ENCODE results near the gene HNRNPU.
A peak's percentile ranks its signal among the peaks of the same experiment; 100 is the strongest.

The HNRNPU gene

GRCh38 chr1:244863491-244864252 is 671 bp downstream of the HNRNPU start:
- H3K4me3 ChIP-seq (ENCODE audit: low read depth, low read length) = peak overlapping the region; percentile 68
- no peak for DNase-seq (ENCODE audit: low read depth)
- TF ChIP-seq CTCF (IDR thresholded peaks at IDR 0.05; ENCODE audit: insufficient read depth, low read depth, low read length, missing control alignments) = no peak

- no peak for TF ChIP-seq CTCF (IDR thresholded peaks at IDR 0.05; ENCODE audit: insufficient read depth, low read depth, low read length, missing control alignments)
- H3K4me3 ChIP-seq (ENCODE audit: low read depth, low read length) = peak overlapping the region; percentile 76
- peak; percentile 97 for DNase-seq (ENCODE audit: low read depth)
Measured at GRCh38 chr1:244862699-244863490, 1.4 kb downstream of the HNRNPU start.

GRCh38 chr1:244862354-244862698 is 2.0 kb downstream of the HNRNPU start:
- TF ChIP-seq CTCF (IDR thresholded peaks at IDR 0.05; ENCODE audit: insufficient read depth, low read depth, low read length, missing control alignments) = no peak
- peak; percentile 35 for DNase-seq (ENCODE audit: low read depth)
- peak overlapping the region; percentile 76 for H3K4me3 ChIP-seq (ENCODE audit: low read depth, low read length)

DNA sequence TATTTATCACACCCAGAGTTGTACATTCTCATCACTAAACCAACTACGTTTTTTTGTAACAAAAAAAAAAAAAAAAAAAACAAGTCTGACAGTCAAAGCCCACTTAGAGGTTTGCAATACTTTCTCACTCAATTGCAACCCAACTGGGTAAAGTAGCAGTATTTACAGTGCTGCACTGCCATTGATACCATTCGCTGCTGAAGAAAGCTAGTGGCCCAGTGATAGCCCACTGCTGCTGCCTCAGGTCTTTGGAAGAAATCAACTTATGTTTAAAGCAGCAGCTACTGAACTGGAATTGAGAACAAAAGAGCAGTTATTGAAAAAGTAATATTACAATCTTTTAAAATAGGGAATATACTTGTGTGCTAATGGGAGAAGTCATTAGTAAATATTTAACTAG is 2.7 kb downstream of the HNRNPU start:
- TF ChIP-seq CTCF (IDR thresholded peaks at IDR 0.05; ENCODE audit: insufficient read depth, low read depth, low read length, missing control alignments) = no peak
- DNase-seq (ENCODE audit: low read depth) = no peak
- peak overlapping the region; percentile 76 for H3K4me3 ChIP-seq (ENCODE audit: low read depth, low read length)

- peak overlapping the region; percentile 76 for H3K4me3 ChIP-seq (ENCODE audit: low read depth, low read length)
- no peak for TF ChIP-seq CTCF (IDR thresholded peaks at IDR 0.05; ENCODE audit: insufficient read depth, low read depth, low read length, missing control alignments)
- no peak for DNase-seq (ENCODE audit: low read depth)
Measured at GRCh38 chr1:244860914-244861610, 3.3 kb downstream of the HNRNPU start.

DNA sequence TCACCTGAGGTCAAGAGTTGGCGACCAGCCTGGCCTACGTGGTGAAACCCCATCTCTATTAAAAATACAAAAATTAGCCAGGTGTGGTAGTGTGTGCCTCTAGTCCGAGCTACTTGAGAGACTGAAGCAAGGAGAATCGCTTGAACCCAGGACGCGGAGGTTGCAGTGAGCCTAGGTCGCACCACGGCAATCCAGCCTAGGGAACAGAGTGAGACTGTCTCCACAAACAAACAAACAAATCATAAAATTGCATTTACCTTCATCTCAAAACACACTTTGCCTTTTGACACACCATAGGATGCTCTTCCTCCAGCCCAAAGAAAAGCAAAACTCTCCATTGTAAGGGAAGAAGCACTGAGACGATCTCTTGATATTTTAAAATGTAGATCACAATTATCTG is 4.3 kb downstream of the HNRNPU start:
- TF ChIP-seq CTCF (IDR thresholded peaks at IDR 0.05; ENCODE audit: insufficient read depth, low read depth, low read length, missing control alignments) = no peak
- no peak for DNase-seq (ENCODE audit: low read depth)
- peak overlapping the region; percentile 76 for H3K4me3 ChIP-seq (ENCODE audit: low read depth, low read length)

Measured in GM12865 (cell line).